H1 (cell line): Measurements from ENCODE around the gene GTF2F1. TPM values are rescaled to one million over a fixed set of nuclear protein-coding genes. Genes with fewer than 3 reads are reported as not detected.
"Not testable (repeated sequence)": the region's sequence is repeated elsewhere in the genome, so short reads cannot be mapped to it uniquely, and the experiment has no call there.

Experiments
- CTCF ChIA-PET: fragments of 300-600 bp; sonication (Branson Sonifier 250); formaldehyde crosslinking; loops from one replicate; lab custom pipeline; 2021; ENCODE audit not compliant: partially characterized antibody; lab: Charles Lee
- POLR2A ChIA-PET: fragments of 300-600 bp; sonication (Branson Sonifier 250); formaldehyde crosslinking; loops from one replicate; lab custom pipeline; 2021; ENCODE audit warnings: inconsistent platforms; ENCODE audit not compliant: partially characterized antibody; lab: Charles Lee
- DNase-seq, 2 experiments: peaks; one replicate each; pipeline versions ENCODE4 v3.0.0 to v3.0.0-alpha.2; 2010 to 2022; ENCODE audit warnings: low spot score in 2 of 2, low read depth in 1 of 2, mixed read lengths in 1 of 2
- FAIRE-seq: peaks from 2 replicates; lab custom pipeline; 2011; peaks lifted over from hg19 to GRCh38; lab: Jason Lieb, UNC
- H2AFZ ChIP-seq: 2 replicates; pipeline ENCODE4 v1.8.1; 2012; ENCODE audit warnings: low read length, inconsistent platforms
- H2AK5ac ChIP-seq: 2 replicates; pipeline ENCODE4 v1.6.1; 2013; ENCODE audit warnings: low read depth, low read length
- H2BK120ac ChIP-seq: replicated peaks from 2 replicates; pipeline ENCODE3; 2013; ENCODE audit warnings: low read depth, low read length, inconsistent platforms
- H2BK12ac ChIP-seq: 2 replicates; pipeline ENCODE4 v1.6.1; 2013; ENCODE audit warnings: low read depth, low read length
- H2BK15ac ChIP-seq: 2 replicates; pipeline ENCODE4 v1.6.1; 2013; ENCODE audit warnings: low read length
- H2BK20ac ChIP-seq: 2 replicates; pipeline ENCODE4 v1.6.1; 2013; ENCODE audit warnings: low read length
- H2BK5ac ChIP-seq: 2 replicates; pipeline ENCODE4 v1.6.1; 2013; ENCODE audit warnings: low read depth, low read length
- H3K14ac ChIP-seq: 2 replicates; pipeline ENCODE4 v1.6.1; 2013; ENCODE audit warnings: inconsistent platforms; ENCODE audit not compliant: insufficient read length
- H3K18ac ChIP-seq: 2 replicates; pipeline ENCODE4 v1.6.1; 2013; ENCODE audit warnings: low read length; ENCODE audit errors: extremely low read depth
- H3K23ac ChIP-seq: 2 replicates; pipeline ENCODE4 v1.6.1; 2013; ENCODE audit warnings: inconsistent platforms; ENCODE audit not compliant: insufficient read length
- H3K23me2 ChIP-seq: 2 replicates; pipeline ENCODE4 v1.6.1; 2013; ENCODE audit warnings: low read depth, low read length
- H3K27ac ChIP-seq: 2 replicates; pipeline ENCODE4 v1.6.1; 2011; ENCODE audit warnings: low read depth, low read length, inconsistent platforms
- H3K27me3 ChIP-seq, 4 experiments: replicated peaks in 1 of 4; 1 replicate in 1 of 4; 2 replicates in 3 of 4; pipeline versions ENCODE4 v1.6.1 to v1.8.1; 2011 to 2013; ENCODE audit warnings: low read length in 3 of 4, mild to moderate bottlenecking in 3 of 4, inconsistent platforms in 2 of 4, mixed read lengths in 2 of 4, moderate library complexity in 1 of 4; ENCODE audit not compliant: control insufficient read depth in 3 of 4, insufficient read depth in 3 of 4; ENCODE audit errors: extremely low read depth in 1 of 4
- H3K36me3 ChIP-seq, 4 experiments: 2 replicates each; pipeline versions ENCODE4 v1.6.1 to v1.8.1; 2011 to 2013; ENCODE audit warnings: mild to moderate bottlenecking in 4 of 4, low read length in 3 of 4, moderate library complexity in 2 of 4, control low read depth in 1 of 4, inconsistent platforms in 1 of 4; ENCODE audit not compliant: insufficient read depth in 4 of 4, control insufficient read depth in 2 of 4
- H3K4ac ChIP-seq: replicated peaks from 2 replicates; pipeline ENCODE3; 2013; ENCODE audit warnings: low read length, low read depth, mixed read lengths, inconsistent platforms; ENCODE audit not compliant: insufficient read length
- H3K4me1 ChIP-seq, 4 experiments: replicated peaks in 1 of 4; 1 replicate in 1 of 4; 2 replicates in 3 of 4; pipeline versions ENCODE4 v1.6.1 to v1.8.1; 2011 to 2013; ENCODE audit warnings: low read length in 3 of 4, inconsistent platforms in 2 of 4, mixed read lengths in 1 of 4; ENCODE audit not compliant: insufficient read depth in 4 of 4, control insufficient read depth in 3 of 4
- H3K4me2 ChIP-seq, 2 experiments: 2 replicates each; pipeline versions ENCODE4 v1.6.1 to v1.8.1; 2011 to 2013; ENCODE audit warnings: low read depth in 2 of 2, low read length in 2 of 2, control low read depth in 1 of 2, inconsistent platforms in 1 of 2, mild to moderate bottlenecking in 1 of 2; ENCODE audit not compliant: insufficient read depth in 1 of 2
- H3K4me3 ChIP-seq, 4 experiments: fragments of 200-600, 300-600 bp in 1 of 4; sonication (generic), shearing (Covaris generic), sonication (Bioruptor Twin) in 1 of 4; 2 replicates each; pipeline versions ENCODE4 v1.5.1 to v1.8.1; 2011 to 2016; ENCODE audit warnings: low read length in 4 of 4, low read depth in 3 of 4, control low read depth in 2 of 4, inconsistent platforms in 2 of 4, mild to moderate bottlenecking in 2 of 4, mixed read lengths in 1 of 4, moderate library complexity in 1 of 4; ENCODE audit not compliant: insufficient read depth in 2 of 4; ENCODE audit errors: extremely low read depth in 1 of 4
- H3K56ac ChIP-seq: replicated peaks from 2 replicates; pipeline ENCODE3; 2013; ENCODE audit warnings: low read depth, mild to moderate bottlenecking, mixed read lengths, low read length, inconsistent platforms; ENCODE audit not compliant: insufficient read length
- H3K79me1 ChIP-seq: 2 replicates; pipeline ENCODE4 v1.6.1; 2013; ENCODE audit warnings: low read depth, low read length, control low read depth
- H3K79me2 ChIP-seq, 2 experiments: 2 replicates each; pipeline versions ENCODE4 v1.6.1 to v1.8.1; 2012 to 2013; ENCODE audit warnings: low read length in 2 of 2, mild to moderate bottlenecking in 2 of 2, inconsistent platforms in 1 of 2; ENCODE audit not compliant: insufficient read depth in 2 of 2, control insufficient read depth in 1 of 2
- H3K9ac ChIP-seq, 4 experiments: replicated peaks in 1 of 4; 1 replicate in 1 of 4; 2 replicates in 3 of 4; pipeline versions ENCODE4 v1.6.1 to v1.8.1; 2011 to 2013; ENCODE audit warnings: low read depth in 3 of 4, low read length in 3 of 4, control low read depth in 2 of 4, mild to moderate bottlenecking in 2 of 4, moderate library complexity in 2 of 4, inconsistent platforms in 1 of 4; ENCODE audit errors: extremely low read depth in 1 of 4
- H3K9me3 ChIP-seq, 2 experiments: 2 replicates each; pipeline versions ENCODE4 v1.6.1 to v1.8.1; 2012 to 2013; ENCODE audit warnings: mild to moderate bottlenecking in 2 of 2, moderate library complexity in 2 of 2, control low read depth in 1 of 2, inconsistent platforms in 1 of 2, low read depth in 1 of 2, low read length in 1 of 2, mixed read lengths in 1 of 2; ENCODE audit not compliant: insufficient read depth in 2 of 2
- H4K20me1 ChIP-seq, 2 experiments: replicated peaks in 1 of 2; 2 replicates each; pipeline versions ENCODE3 to v1.8.1; 2011 to 2013; ENCODE audit warnings: inconsistent platforms in 2 of 2, low read length in 2 of 2, mild to moderate bottlenecking in 1 of 2; ENCODE audit not compliant: insufficient read depth in 2 of 2, control insufficient read depth in 1 of 2
- H4K5ac ChIP-seq: 2 replicates; pipeline ENCODE4 v1.6.1; 2013; ENCODE audit warnings: low read length, low read depth, mixed read lengths, inconsistent platforms; ENCODE audit not compliant: insufficient read length
- H4K8ac ChIP-seq: 2 replicates; pipeline ENCODE4 v1.8.0; 2013; ENCODE audit warnings: mild to moderate bottlenecking, moderate library complexity, low read length, inconsistent platforms; ENCODE audit not compliant: insufficient read depth; ENCODE audit errors: extremely low read depth
- H4K91ac ChIP-seq: replicated peaks from 2 replicates; pipeline ENCODE3; 2013; ENCODE audit warnings: low read length, mixed read lengths, inconsistent platforms; ENCODE audit not compliant: insufficient read length
- WGBS, 2 experiments: shearing (Covaris generic) in 1 of 2; methylation state at CpG; one replicate each; pipeline versions ENCODE4 v1.1.6 to v1.1.7; 2013 to 2015; ENCODE audit warnings: low lambda C conversion rate in 2 of 2, mixed read lengths in 2 of 2, inconsistent platforms in 1 of 2, low coverage in 1 of 2, missing lambda C conversion rate in 1 of 2; ENCODE audit not compliant: insufficient replicate concordance in 2 of 2, insufficient coverage in 1 of 2, insufficient read length in 1 of 2; ENCODE audit errors: extremely low coverage in 1 of 2, missing lambda C conversion rate in 1 of 2; 5-methylcytosine and 5-hydroxymethylcytosine counted together
- polyA plus RNA-seq, 7 experiments: library from polyadenylated mRNA; depleted of rRNA in 3 of 7; stranded (reverse) in 5 of 7; unstranded in 2 of 7; fragments of >200 nt in 5 of 7; fragments of 200-250 nt in 2 of 7; gene quantifications; 1 replicate in 5 of 7; 2 replicates in 1 of 7; 4 replicates in 1 of 7; pipeline versions ENCODE4 v1.2.1 to v1.2.3, GENCODE V29; 2011 to 2013; ENCODE audit warnings: missing spikeins in 2 of 7, mixed read lengths in 2 of 7
- total RNA-seq: library from RNA; stranded (reverse); fragmentation: NEBNext Ultra II Directional; extraction: Animal tissue kit (Norgen Biotek cat#: 25700); gene quantifications from 2 replicates; pipeline ENCODE4 v1.2.1, GENCODE V29; 2021

GTF2F1 gene
- total and polyA plus RNA-seq, 2 of the 8 experiments (the other 6 are each of a cell fraction or from before 2014, with no cell fraction given): 29.3 to 56.3 TPM

GRCh38 chr19:6428692-6429418, 35.9 kb upstream of the GTF2F1 start:
- POLR2A ChIA-PET, H3K9ac ChIP-seq, DNase-seq, H4K8ac ChIP-seq, H3K27ac ChIP-seq, CTCF ChIA-PET, H4K5ac ChIP-seq, H2BK120ac ChIP-seq, H3K23ac ChIP-seq, H3K56ac ChIP-seq, FAIRE-seq, H3K4me3 ChIP-seq, H2AFZ ChIP-seq, H3K18ac ChIP-seq, H3K36me3 ChIP-seq, H3K4me1 ChIP-seq, H2BK20ac ChIP-seq, H2BK15ac ChIP-seq, H3K14ac ChIP-seq, H4K91ac ChIP-seq, H3K4ac ChIP-seq, H4K20me1 ChIP-seq, H2BK12ac ChIP-seq, H3K79me1 ChIP-seq, H3K23me2 ChIP-seq, H3K9me3 ChIP-seq, H3K27me3 ChIP-seq, H3K4me2 ChIP-seq, H2AK5ac ChIP-seq, H2BK5ac ChIP-seq, H3K79me2 ChIP-seq: not testable (repeated sequence)
- WGBS, 2 experiments: 81% methylated on average over 2 of the region's 2 CpGs; no CpG with 5 or more reads in 1 of the 2 experiments
